GM23338 (cell line): ENCODE data around the gene PCSK5. TPM values are rescaled to one million over a fixed set of nuclear protein-coding genes. Genes with fewer than 3 reads are reported as not detected.

Source experiments
- ATAC-seq: fragments of 200-7000 bp; cut with Tn5 transposase; 3 replicates; pipeline ENCODE4 v1.9.1; 2020
- DNase-seq: peaks from one replicate; pipeline ENCODE4 v3.0.0-alpha.2; 2015; ENCODE audit warnings: low spot score
- H2AFZ ChIP-seq: fragments of 200-600 bp; sonication (generic); 2 replicates; pipeline ENCODE4 v1.8.0; 2016; ENCODE audit warnings: antibody characterized with exemption, mild to moderate bottlenecking, moderate library complexity
- H3F3A ChIP-seq: fragments of 200-600 bp; sonication (generic); replicated peaks from 2 replicates; pipeline ENCODE4 v1.8.0; 2017; ENCODE audit warnings: antibody characterized with exemption, mixed run types, low read depth
- H3K27ac ChIP-seq: fragments of 200-600 bp; sonication (generic); 2 replicates; pipeline ENCODE4 v1.6.1; 2016; ENCODE audit warnings: low read depth
- H3K27me3 ChIP-seq: fragments of 200-600 bp; sonication (generic); 2 replicates; pipeline ENCODE4 v1.8.0; 2016; ENCODE audit warnings: mild to moderate bottlenecking, mixed run types, moderate library complexity; ENCODE audit not compliant: insufficient read depth
- H3K36me3 ChIP-seq: fragments of 200-600 bp; sonication (generic); 2 replicates; pipeline ENCODE4 v1.8.0; 2016; ENCODE audit warnings: mild to moderate bottlenecking; ENCODE audit not compliant: insufficient read depth
- H3K4me1 ChIP-seq: fragments of 200-600 bp; sonication (generic); 2 replicates; pipeline ENCODE4 v1.8.0; 2016; ENCODE audit warnings: mild to moderate bottlenecking, moderate library complexity; ENCODE audit not compliant: insufficient read depth
- H3K4me2 ChIP-seq: fragments of 200-600 bp; sonication (generic); 2 replicates; pipeline ENCODE4 v1.7.1; 2017; ENCODE audit warnings: mixed run types
- H3K4me3 ChIP-seq: fragments of 200-600 bp; sonication (generic); 2 replicates; pipeline ENCODE4 v1.6.1; 2016; ENCODE audit warnings: mixed run types
- H3K79me2 ChIP-seq: fragments of 200-600 bp; sonication (generic); replicated peaks from 2 replicates; pipeline ENCODE4 v1.8.0; 2017; ENCODE audit warnings: mild to moderate bottlenecking; ENCODE audit not compliant: insufficient read depth
- H3K9me2 ChIP-seq: fragments of 200-600 bp; sonication (generic); 2 replicates; pipeline ENCODE4 v1.8.0; 2017; ENCODE audit not compliant: insufficient read depth
- H4K20me1 ChIP-seq: fragments of 200-600 bp; sonication (generic); replicated peaks from 2 replicates; pipeline ENCODE4 v1.8.0; 2017; ENCODE audit warnings: mild to moderate bottlenecking; ENCODE audit not compliant: insufficient read depth
- H3K27ac Mint-ChIP-seq: 2 replicates; pipeline ENCODE4 v1.8.0; 2020; ENCODE audit warnings: inconsistent platforms, mild to moderate bottlenecking, moderate library complexity, mixed read lengths
- H3K27me3 Mint-ChIP-seq: 3 replicates; pipeline ENCODE4 v1.8.0; 2022; ENCODE audit warnings: low read depth, mild to moderate bottlenecking, moderate library complexity, mixed read lengths, inconsistent platforms; ENCODE audit not compliant: insufficient read depth, poor library complexity
- H3K36me3 Mint-ChIP-seq: 3 replicates; pipeline ENCODE4 v1.8.0; 2021; ENCODE audit warnings: low read depth, mild to moderate bottlenecking, inconsistent platforms, moderate library complexity, mixed read lengths
- H3K4me1 Mint-ChIP-seq: 3 replicates; pipeline ENCODE4 v1.8.0; 2020; ENCODE audit warnings: mild to moderate bottlenecking, inconsistent platforms, mixed read lengths
- H3K4me3 Mint-ChIP-seq: 3 replicates; pipeline ENCODE4 v1.8.0; 2021; ENCODE audit warnings: moderate library complexity, mild to moderate bottlenecking, inconsistent platforms, mixed read lengths
- H3K9me3 Mint-ChIP-seq: 3 replicates; pipeline ENCODE4 v1.8.0; 2020; ENCODE audit warnings: moderate library complexity, mild to moderate bottlenecking, inconsistent platforms, mixed read lengths
- CREB1 ChIP-seq: fragments of 250-450 bp; sonication (Bioruptor Pico); IDR thresholded peaks from 2 replicates; pipeline ENCODE4 v1.5.0; 2020; ENCODE audit warnings: low read depth, mild to moderate bottlenecking, moderate library complexity
- EZH2 ChIP-seq: fragments of 200-600 bp; sonication (generic); IDR thresholded peaks from one replicate; pipeline ENCODE4 v1.8.0; 2017; ENCODE audit warnings: antibody characterized with exemption, mild to moderate bottlenecking, low read depth; ENCODE audit not compliant: unreplicated experiment
- EZH2phosphoT487 ChIP-seq: fragments of 200-600 bp; sonication (generic); IDR thresholded peaks from one replicate; pipeline ENCODE4 v1.8.1; 2018; ENCODE audit warnings: antibody characterized with exemption; ENCODE audit not compliant: unreplicated experiment
- JUNB ChIP-seq: IDR thresholded peaks from one replicate; pipeline ENCODE4 v1.6.1; 2016; ENCODE audit warnings: antibody characterized with exemption; ENCODE audit not compliant: unreplicated experiment
- NANOG ChIP-seq: IDR thresholded peaks from 2 replicates; pipeline ENCODE4 v1.6.1; 2016; ENCODE audit warnings: antibody characterized with exemption, borderline replicate concordance
- POLR2AphosphoS5 ChIP-seq: IDR thresholded peaks from 2 replicates; pipeline ENCODE4 v1.6.1; 2016; ENCODE audit warnings: antibody characterized with exemption, low read depth
- STAT1 ChIP-seq: IDR thresholded peaks from one replicate; pipeline ENCODE4 v1.6.1; 2016; ENCODE audit warnings: antibody characterized with exemption; ENCODE audit not compliant: unreplicated experiment
- ZNF114 ChIP-seq: fragments of 250-450 bp; sonication (Bioruptor Pico); IDR thresholded peaks from 2 replicates; pipeline ENCODE4 v1.5.0; 2020; ENCODE audit warnings: mild to moderate bottlenecking, moderate library complexity
- ZNF331 ChIP-seq: fragments of 250-450 bp; sonication (Bioruptor Pico); IDR thresholded peaks from 2 replicates; pipeline ENCODE4 v1.5.0; 2020; ENCODE audit warnings: low read depth, mild to moderate bottlenecking, moderate library complexity
- polyA plus RNA-seq: library from polyadenylated mRNA; unstranded; fragments of >200 nt; fragmentation: Nextera tagmentation; extraction: Ambion mirVana; gene quantifications from 2 replicates; pipeline ENCODE4 v1.2.1, GENCODE V29; 2016
- total RNA-seq: library from RNA; depleted of rRNA; stranded (reverse); fragments of >200 nt; shearing (Covaris generic); gene quantifications from 2 replicates; pipeline ENCODE4 v1.2.3, GENCODE V29; 2014
- TF ChIP-seq, protein P1 (sequence below): IDR thresholded peaks from 2 replicates; pipeline ENCODE4 v1.6.1; 2016; ENCODE audit warnings: antibody characterized with exemption
- TF ChIP-seq, protein P2 (sequence below): IDR thresholded peaks from one replicate; pipeline ENCODE4 v1.6.1; 2018; ENCODE audit warnings: antibody characterized with exemption; ENCODE audit not compliant: unreplicated experiment
- TF ChIP-seq, protein P3 (sequence below): fragments of 250-450 bp; sonication (Bioruptor Pico); IDR thresholded peaks from 2 replicates; pipeline ENCODE4 v1.5.0; 2020; ENCODE audit warnings: mild to moderate bottlenecking, moderate library complexity
- TF ChIP-seq, protein P4 (sequence below), 2 experiments: fragments of 200-600 bp in 1 of 2; sonication (generic) in 1 of 2; conservative IDR thresholded peaks; 2 replicates each; pipeline versions ENCODE4 v1.5.1 to v1.6.1; 2016 to 2017; ENCODE audit warnings: antibody characterized with exemption in 2 of 2, low read depth in 2 of 2, mild to moderate bottlenecking in 2 of 2, moderate library complexity in 1 of 2

Gene PCSK5
- total and polyA plus RNA-seq, 2 experiments from 2014 or later: 12.3 to 34.8 TPM

DNA sequence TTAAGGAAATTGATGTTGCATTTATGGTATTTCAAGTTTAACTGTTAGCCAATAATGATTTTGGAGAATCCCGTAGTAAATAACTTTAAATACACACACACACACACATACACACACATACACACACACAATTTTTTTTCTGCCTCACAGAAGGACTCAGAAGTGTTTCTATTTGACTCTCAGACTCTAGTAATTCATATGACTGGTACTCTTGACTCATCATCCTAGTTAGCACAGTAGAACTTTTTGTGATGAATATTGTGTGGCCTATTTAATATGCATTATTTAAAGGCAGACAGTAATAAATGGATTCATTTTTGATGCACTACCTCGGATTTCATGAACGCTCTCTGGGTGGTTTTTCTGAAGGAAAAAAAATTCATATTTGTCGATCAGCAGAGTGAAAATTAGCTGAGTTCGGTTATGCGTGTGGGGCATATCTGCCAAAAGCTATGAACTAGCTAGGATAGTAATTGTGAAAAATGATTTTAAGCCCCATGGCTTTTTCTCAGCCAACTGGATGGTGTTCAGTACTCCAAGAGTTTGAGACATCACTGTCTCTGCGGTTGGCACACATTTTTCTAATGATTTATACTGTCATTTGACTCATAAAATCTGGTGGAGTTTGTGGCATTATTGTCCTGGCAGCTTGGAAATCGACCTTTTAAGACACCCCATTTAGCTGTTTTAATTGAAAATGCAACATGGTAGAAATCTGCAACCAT is 102.2 kb downstream of the PCSK5 start:
- H3K27ac Mint-ChIP-seq: no peak overlapping the region
- Histone ChIP-seq H3K27me3 (no peaks in the 10 kb centered on the region), H3K79me2 (peaks cover 46% of the 10 kb centered on the region), H3K36me3 (no peaks in the 10 kb centered on the region), H3K4me2 (no peak overlapping the region), H4K20me1 (peaks cover 4% of the 10 kb centered on the region), H3F3A (no peaks in the 10 kb centered on the region), H2AFZ (no peak overlapping the region), H3K9me2 (peaks cover 14% of the 10 kb centered on the region), H3K4me1 (peaks cover 12% of the 10 kb centered on the region), H3K4me3 (no peak overlapping the region), H3K27ac (no peak overlapping the region)
- TF ChIP-seq, protein P1, sequence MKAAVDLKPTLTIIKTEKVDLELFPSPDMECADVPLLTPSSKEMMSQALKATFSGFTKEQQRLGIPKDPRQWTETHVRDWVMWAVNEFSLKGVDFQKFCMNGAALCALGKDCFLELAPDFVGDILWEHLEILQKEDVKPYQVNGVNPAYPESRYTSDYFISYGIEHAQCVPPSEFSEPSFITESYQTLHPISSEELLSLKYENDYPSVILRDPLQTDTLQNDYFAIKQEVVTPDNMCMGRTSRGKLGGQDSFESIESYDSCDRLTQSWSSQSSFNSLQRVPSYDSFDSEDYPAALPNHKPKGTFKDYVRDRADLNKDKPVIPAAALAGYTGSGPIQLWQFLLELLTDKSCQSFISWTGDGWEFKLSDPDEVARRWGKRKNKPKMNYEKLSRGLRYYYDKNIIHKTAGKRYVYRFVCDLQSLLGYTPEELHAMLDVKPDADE: no peak
- TF ChIP-seq EZH2phosphoT487 (no peak), POLR2AphosphoS5 (no peak), EZH2 (no peak), STAT1 (no peak), ZNF331 (no peak), ZNF114 (no peak), JUNB (no peak), CREB1 (CRISPR knock-in tag) (no peak), NANOG (no peak)
- TF ChIP-seq, protein P2, sequence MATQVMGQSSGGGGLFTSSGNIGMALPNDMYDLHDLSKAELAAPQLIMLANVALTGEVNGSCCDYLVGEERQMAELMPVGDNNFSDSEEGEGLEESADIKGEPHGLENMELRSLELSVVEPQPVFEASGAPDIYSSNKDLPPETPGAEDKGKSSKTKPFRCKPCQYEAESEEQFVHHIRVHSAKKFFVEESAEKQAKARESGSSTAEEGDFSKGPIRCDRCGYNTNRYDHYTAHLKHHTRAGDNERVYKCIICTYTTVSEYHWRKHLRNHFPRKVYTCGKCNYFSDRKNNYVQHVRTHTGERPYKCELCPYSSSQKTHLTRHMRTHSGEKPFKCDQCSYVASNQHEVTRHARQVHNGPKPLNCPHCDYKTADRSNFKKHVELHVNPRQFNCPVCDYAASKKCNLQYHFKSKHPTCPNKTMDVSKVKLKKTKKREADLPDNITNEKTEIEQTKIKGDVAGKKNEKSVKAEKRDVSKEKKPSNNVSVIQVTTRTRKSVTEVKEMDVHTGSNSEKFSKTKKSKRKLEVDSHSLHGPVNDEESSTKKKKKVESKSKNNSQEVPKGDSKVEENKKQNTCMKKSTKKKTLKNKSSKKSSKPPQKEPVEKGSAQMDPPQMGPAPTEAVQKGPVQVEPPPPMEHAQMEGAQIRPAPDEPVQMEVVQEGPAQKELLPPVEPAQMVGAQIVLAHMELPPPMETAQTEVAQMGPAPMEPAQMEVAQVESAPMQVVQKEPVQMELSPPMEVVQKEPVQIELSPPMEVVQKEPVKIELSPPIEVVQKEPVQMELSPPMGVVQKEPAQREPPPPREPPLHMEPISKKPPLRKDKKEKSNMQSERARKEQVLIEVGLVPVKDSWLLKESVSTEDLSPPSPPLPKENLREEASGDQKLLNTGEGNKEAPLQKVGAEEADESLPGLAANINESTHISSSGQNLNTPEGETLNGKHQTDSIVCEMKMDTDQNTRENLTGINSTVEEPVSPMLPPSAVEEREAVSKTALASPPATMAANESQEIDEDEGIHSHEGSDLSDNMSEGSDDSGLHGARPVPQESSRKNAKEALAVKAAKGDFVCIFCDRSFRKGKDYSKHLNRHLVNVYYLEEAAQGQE: no peak
- TF ChIP-seq, protein P3, sequence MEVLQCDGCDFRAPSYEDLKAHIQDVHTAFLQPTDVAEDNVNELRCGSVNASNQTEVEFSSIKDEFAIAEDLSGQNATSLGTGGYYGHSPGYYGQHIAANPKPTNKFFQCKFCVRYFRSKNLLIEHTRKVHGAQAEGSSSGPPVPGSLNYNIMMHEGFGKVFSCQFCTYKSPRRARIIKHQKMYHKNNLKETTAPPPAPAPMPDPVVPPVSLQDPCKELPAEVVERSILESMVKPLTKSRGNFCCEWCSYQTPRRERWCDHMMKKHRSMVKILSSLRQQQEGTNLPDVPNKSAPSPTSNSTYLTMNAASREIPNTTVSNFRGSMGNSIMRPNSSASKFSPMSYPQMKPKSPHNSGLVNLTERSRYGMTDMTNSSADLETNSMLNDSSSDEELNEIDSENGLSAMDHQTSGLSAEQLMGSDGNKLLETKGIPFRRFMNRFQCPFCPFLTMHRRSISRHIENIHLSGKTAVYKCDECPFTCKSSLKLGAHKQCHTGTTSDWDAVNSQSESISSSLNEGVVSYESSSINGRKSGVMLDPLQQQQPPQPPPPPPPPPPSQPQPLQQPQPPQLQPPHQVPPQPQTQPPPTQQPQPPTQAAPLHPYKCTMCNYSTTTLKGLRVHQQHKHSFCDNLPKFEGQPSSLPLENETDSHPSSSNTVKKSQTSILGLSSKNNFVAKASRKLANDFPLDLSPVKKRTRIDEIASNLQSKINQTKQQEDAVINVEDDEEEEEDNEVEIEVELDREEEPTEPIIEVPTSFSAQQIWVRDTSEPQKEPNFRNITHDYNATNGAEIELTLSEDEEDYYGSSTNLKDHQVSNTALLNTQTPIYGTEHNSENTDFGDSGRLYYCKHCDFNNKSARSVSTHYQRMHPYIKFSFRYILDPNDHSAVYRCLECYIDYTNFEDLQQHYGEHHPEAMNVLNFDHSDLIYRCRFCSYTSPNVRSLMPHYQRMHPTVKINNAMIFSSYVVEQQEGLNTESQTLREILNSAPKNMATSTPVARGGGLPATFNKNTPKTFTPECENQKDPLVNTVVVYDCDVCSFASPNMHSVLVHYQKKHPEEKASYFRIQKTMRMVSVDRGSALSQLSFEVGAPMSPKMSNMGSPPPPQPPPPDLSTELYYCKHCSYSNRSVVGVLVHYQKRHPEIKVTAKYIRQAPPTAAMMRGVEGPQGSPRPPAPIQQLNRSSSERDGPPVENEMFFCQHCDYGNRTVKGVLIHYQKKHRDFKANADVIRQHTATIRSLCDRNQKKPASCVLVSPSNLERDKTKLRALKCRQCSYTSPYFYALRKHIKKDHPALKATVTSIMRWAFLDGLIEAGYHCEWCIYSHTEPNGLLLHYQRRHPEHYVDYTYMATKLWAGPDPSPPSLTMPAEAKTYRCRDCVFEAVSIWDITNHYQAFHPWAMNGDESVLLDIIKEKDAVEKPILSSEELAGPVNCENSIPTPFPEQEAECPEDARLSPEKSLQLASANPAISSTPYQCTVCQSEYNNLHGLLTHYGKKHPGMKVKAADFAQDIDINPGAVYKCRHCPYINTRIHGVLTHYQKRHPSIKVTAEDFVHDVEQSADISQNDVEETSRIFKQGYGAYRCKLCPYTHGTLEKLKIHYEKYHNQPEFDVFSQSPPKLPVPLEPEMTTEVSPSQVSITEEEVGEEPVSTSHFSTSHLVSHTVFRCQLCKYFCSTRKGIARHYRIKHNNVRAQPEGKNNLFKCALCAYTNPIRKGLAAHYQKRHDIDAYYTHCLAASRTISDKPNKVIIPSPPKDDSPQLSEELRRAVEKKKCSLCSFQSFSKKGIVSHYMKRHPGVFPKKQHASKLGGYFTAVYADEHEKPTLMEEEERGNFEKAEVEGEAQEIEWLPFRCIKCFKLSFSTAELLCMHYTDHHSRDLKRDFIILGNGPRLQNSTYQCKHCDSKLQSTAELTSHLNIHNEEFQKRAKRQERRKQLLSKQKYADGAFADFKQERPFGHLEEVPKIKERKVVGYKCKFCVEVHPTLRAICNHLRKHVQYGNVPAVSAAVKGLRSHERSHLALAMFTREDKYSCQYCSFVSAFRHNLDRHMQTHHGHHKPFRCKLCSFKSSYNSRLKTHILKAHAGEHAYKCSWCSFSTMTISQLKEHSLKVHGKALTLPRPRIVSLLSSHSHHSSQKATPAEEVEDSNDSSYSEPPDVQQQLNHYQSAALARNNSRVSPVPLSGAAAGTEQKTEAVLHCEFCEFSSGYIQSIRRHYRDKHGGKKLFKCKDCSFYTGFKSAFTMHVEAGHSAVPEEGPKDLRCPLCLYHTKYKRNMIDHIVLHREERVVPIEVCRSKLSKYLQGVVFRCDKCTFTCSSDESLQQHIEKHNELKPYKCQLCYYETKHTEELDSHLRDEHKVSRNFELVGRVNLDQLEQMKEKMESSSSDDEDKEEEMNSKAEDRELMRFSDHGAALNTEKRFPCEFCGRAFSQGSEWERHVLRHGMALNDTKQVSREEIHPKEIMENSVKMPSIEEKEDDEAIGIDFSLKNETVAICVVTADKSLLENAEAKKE (CRISPR knock-in tag): no peak
- TF ChIP-seq, protein P4, sequence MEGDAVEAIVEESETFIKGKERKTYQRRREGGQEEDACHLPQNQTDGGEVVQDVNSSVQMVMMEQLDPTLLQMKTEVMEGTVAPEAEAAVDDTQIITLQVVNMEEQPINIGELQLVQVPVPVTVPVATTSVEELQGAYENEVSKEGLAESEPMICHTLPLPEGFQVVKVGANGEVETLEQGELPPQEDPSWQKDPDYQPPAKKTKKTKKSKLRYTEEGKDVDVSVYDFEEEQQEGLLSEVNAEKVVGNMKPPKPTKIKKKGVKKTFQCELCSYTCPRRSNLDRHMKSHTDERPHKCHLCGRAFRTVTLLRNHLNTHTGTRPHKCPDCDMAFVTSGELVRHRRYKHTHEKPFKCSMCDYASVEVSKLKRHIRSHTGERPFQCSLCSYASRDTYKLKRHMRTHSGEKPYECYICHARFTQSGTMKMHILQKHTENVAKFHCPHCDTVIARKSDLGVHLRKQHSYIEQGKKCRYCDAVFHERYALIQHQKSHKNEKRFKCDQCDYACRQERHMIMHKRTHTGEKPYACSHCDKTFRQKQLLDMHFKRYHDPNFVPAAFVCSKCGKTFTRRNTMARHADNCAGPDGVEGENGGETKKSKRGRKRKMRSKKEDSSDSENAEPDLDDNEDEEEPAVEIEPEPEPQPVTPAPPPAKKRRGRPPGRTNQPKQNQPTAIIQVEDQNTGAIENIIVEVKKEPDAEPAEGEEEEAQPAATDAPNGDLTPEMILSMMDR (conservative IDR thresholded peaks at IDR 0.05; ENCODE audit: low read depth in 2 of 2): no peak
- no peak overlapping the region for H3K4me3 Mint-ChIP-seq
- DNase-seq (no peak), ATAC-seq (no peak)
- 0 out of 3 replicates have a peak, but pooled peaks cover 4% of the 10 kb centered on the region for H3K36me3 Mint-ChIP-seq
- H3K4me1 Mint-ChIP-seq: peaks cover 14% of the 10 kb centered on the region
- H3K27me3 Mint-ChIP-seq: peaks cover 3% of the 10 kb centered on the region
- no peaks in the 10 kb centered on the region for H3K9me3 Mint-ChIP-seq
